ENCODE measurements around the gene PPP6R1.

The PPP6R1 gene

DNA sequence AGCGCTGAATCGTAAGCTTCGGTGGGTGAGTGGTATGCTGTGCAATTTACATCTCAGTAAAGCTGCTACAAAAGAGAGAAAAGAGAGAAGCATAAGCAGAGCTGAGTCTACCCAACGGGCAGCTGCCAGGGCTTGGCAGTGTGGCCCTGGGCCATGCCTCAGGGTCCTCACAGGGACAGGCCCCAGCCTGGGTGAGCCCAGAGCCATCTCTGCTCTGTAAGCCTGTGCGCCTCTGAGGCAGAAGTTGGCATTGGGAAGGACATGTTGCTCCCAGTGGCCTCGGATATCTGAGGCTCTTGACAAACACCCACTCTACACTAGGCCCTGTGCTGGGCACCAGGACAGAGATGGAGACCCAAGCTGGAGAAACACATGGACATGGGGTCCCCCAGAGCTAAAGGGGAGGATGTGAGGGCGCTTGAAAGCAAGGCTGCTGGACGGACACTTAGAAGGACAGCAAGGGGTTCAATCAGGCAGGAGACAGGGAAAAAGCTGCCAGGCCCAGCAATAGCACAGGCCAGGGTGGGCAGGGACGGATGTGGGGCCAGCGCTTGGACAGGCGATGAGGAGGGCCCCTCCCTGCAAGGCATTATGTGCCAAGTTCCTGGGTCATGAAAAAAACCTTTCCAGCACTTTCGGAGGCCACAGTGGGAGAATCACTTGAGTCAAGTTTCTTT is 14.7 kb downstream of the PPP6R1 start:
- no peak for DNase-seq (ENCODE audit: low read depth in 2 of 2)

DNA sequence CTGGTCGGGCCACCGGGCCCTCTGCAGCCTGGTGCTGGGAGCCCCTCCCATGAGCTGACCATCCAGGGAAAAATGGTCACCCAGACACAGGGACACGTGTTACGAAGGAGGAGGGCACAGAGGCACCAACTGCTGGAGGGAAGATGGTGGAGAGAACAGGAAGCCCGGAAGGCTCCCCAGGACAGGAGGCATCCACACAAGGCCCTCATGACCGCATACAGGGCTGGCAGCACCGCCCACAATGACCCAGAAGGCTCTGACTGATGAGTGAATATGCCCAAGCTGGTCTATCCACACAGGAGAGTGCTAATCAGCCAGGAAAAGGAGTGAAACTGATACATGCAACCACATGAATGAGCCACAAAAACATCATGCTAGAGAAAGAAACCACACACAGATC is 16.3 kb downstream of the PPP6R1 start:
- no peak for DNase-seq (ENCODE audit: low read depth in 2 of 2)

DNA sequence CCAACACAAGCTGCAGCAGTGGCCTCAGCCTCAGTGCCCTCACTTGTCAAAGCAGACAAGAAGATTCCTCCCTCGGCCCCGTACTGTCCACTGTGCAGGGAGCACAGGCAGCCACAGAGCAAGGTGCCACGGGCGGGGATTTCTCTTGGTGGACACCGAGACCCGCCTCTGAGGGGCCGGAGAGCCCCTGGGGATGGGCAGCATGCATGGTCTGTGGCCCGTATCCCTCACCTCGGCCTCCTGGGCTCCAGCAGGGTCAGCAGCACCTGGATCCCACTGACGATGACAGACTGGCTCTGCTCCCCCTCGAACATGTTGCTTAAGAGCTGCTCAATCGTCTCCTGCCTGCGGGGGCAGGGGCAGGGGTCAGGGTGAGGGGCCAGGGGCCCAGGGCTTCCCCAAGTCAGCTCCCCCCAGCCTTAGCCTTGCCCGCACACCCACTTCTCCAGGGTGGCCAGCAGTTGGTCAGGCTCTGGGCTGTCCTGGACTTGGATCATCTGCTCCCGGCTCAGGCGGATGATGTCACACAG is 16.8 kb downstream of the PPP6R1 start:
- DNase-seq (ENCODE audit: low read depth in 2 of 2) = no peak

DNA sequence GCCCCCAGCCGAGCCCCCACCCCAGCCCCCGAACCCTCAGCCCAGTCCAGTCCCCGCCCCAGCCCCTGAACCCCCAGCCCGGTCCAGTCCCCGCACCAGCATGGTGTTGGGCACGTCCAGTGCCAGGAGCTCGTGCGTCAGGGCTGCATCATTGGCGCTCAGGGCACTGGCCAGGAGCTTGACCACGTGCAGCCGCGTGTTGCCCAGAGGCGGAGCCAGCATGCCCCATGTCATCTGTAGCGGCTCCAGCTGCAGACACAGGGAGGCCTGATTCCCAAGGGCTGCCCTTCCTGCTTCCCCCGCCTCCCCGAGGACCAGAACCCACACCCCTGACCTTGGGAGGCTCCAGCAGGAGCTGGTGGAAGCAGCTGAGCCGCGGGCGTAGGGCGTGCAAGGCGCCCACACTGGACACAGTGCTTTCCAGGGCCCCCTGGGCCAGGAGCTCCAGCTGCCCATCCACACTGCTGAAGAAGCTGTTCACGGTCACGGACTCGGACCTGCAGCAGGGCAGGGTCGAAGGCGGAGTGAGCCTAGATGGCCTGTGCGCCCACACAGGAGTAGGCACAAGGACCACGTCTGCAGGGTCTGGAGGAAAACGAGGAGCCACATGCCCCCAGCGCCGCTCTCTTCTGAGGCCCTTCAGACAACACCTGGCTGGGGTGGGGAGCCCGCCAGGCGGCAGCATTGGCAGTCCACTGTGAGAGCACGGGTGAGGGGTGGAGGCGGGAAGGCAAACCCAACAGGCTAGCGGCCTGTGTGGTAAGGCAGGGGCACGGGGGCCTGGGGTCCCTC is 17.5 kb downstream of the PPP6R1 start:
- no peak for DNase-seq (ENCODE audit: low read depth in 2 of 2)

DNA sequence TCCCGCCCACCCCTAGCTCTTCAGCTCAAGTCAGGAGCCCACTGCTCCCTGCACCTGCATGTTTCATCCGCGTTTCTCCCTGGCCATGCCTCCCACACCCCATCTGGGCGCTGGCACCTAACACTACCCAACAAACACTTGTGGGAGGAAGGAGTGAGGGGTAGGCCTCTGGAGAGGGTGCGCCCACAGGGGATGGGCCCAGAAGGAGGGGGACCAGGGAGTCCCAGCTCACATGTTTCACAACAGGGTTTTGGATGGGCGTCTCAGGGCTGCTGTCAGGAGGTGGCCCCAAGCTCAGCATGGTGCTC is 18.1 kb downstream of the PPP6R1 start:
- DNase-seq (ENCODE audit: low read depth in 2 of 2) = no peak

DNA sequence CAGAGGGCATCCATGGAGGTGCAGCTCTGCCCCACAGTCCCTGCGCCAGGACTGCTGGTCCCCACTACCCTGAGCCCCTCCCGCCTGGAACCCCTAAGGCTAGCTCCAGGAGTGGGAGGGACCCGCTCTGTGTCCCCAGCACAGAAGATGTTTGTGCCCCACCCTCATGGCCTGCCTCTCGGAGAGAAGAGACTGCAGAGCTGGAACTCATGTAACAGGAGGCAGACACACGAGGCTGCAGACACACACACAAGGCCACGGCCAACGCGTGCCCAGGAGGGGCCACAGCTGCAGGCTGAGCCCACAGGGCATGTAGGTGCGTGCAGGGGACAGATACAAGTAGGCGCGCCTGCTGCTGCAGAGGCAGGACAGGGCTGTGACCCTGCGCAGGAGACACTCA is 19.8 kb downstream of the PPP6R1 start:
- DNase-seq (ENCODE audit: low read depth in 2 of 2) = no peak

DNA sequence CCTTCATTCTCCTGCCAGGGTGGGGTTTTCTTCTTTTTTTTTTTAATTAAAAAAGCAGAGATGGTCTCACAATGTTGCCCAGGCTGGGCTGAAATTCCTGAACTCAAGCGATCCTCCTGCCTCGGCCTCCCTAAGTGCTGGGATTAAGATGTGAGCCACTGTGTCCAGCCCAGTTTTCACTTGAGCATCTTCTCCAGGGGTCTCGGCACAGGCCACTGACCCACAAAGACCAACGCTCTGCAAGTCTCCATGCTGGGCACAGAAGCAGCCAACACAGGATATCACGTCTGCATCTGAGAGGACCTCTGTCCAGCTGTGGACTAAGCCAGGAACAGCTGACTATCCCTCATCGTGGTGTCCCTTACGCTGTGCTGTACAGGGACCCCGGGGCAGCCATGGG is 20.8 kb downstream of the PPP6R1 start:
- DNase-seq (ENCODE audit: low read depth in 2 of 2) = no peak

DNA sequence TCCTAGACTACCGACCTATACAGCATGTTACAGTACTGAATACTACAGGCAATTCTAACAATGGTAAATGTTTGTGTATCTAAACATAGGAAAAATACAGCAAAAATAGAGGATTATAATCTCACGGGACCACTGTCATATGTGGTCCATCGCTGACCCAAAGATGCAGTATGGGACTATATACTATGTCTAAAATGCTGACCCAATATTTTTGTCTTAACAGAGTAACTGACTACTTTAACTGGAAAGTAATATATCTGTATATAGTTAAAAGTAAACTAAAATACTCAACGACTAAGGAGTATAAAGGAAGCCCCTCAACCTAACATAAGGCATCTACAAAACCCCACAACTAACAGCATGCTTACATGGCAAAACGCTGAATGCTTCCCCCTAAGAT is 25.8 kb downstream of the PPP6R1 start:
- DNase-seq (ENCODE audit: low read depth in 2 of 2) = no peak

DNA sequence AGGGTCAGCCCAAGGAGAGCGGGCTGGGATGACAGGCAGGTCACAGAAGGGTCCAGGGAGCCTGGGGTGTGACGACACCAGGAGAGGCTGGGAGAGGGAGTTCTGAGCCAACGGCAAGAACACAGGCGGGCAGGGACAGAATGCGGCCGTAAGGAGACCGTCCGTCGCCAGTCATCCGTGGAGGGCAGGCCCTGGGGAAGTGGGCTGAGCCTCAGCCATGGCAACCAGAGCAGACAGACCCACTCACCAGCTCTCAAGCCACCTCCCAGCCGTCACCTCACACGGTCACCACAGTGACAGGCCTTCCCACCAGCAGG is 26.6 kb downstream of the PPP6R1 start:
- no peak for DNase-seq (ENCODE audit: low read depth in 2 of 2)

DNA sequence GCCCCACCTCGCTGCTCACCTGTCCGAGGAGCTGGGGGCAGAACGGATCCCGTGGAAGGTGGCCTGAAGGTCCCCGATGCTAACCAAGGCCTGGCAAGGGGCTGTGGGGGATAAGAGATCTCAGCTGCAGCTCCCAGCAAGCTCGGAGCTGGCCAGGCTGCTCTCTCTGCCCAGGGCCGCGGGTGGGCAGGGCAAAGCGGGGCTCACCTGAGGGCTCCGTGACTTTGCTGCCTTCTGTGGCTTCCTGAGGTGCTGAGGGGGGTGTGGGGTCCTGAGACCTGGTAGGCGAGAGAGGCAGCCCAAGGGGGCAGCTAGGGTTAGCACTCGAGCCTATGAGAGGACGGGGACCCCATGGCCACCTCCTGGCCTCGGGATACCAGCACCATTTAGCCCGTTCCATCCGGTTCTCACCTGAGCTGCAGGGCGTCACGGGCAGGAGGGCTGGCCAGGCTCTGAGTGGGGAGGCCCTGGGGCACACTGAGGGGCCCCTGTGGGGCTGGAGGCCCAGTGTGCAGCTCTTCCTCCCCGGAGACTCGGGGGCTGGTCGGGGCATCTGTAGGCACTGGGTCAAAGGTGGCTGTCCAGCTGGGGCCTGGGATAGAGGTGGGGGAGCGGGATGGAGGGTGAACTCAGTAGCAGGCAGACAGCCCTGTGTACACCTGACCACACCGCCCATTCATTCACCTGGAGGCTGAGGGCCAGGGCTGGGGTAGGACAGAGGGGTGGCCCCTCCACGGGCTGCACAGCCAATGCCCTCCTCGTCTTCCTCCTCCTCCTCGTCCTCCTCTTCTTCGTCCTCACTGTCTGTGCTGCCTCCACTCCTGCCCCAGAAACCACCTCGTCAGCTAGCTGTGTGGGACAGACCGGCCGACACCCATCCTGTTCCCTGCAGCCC is 27.2 kb downstream of the PPP6R1 start:
- no peak for DNase-seq (ENCODE audit: low read depth in 2 of 2)

DNA sequence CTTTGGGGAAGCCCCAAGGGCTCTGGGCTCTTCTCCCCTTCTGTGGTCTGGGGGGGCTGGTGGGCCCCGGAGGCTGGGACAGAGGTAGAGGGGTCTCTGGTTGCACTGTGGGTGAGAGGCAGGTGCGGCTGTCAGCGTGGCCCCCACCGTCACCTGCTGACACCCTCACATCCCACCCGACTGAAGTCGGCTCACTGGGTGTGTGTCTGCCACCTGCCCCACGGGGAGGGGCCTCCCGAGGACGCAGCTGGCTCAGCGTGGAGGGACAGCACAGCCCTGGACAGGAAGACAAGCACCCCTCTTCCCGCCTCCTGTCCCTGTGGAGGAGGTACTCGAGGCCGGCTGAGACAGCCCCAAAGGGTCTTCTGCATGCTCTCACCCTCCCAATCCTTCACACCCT is 28.0 kb downstream of the PPP6R1 start:
- no peak for DNase-seq (ENCODE audit: low read depth in 2 of 2)

DNA sequence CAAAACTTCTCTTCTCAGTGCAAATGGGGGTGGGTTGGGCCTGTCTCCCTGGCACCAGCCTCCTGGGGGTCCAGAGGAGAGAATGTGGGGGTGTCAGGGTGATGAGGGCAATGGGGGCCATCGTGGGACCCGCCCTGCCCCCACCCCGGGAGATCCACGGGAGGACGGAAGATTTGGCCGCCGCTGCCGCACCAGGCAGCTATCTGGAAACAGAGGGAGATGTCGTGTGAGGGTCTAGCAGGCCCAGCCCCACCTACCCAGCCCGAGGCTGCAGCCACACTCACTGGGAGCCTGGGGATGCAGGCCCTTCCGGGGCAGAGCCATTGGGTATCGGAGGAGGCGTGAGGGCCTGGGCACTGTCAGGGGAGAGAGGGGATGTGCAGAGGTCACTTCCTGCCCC is 28.5 kb downstream of the PPP6R1 start:
- DNase-seq (ENCODE audit: low read depth in 2 of 2) = no peak

DNA sequence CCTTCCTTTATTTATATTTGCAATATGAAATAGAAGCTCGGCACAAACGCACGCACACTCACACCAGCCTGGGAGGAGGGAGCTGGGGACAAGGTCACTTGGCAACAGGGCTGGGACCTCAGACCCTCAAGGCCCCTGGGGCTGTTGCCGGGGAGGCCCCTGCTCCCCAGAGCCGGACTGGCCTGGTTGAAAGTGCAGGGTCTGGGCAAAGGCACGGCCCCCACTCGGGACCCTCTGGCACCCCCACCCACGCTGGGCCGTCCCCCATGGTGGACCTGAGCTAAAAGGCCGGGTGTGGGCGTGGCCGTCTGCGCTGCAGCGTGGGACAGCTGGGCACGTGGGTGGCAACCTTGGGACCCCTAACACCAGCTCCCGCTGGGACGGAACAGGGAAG is 29.0 kb downstream of the PPP6R1 start:
- DNase-seq (ENCODE audit: low read depth in 2 of 2) = no peak

DNA sequence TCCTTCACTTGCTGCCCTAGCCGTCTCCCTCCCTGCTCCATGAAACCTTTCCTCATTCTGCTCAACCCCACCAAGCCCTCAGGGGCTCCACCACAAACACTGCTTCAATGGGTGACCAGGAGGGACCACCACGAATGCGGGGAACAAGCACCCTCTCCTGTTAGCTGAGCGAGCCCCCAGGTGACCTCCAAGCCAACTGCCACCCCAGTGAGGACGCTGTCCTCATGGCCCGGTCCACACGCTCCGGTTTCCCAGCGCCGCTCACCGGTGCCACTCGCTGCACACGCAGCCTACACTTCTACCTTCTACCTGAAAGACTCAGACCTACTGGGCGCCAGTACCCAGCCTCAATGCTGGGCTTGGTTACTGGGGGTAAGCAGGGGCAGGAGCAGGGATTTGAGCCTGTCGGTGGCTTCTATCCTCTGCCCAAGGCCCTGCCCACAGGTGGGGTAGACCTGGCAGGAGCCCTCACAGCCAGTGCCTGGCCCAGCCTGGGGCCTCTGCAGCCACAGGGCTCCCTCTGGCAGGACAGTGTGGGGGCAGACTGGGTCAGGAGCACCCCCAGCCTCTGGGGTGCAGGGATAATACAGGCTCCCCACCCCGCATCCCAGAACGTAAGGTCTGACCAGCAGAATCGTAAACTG is 29.6 kb downstream of the PPP6R1 start:
- DNase-seq (ENCODE audit: low read depth in 2 of 2) = no peak

DNA sequence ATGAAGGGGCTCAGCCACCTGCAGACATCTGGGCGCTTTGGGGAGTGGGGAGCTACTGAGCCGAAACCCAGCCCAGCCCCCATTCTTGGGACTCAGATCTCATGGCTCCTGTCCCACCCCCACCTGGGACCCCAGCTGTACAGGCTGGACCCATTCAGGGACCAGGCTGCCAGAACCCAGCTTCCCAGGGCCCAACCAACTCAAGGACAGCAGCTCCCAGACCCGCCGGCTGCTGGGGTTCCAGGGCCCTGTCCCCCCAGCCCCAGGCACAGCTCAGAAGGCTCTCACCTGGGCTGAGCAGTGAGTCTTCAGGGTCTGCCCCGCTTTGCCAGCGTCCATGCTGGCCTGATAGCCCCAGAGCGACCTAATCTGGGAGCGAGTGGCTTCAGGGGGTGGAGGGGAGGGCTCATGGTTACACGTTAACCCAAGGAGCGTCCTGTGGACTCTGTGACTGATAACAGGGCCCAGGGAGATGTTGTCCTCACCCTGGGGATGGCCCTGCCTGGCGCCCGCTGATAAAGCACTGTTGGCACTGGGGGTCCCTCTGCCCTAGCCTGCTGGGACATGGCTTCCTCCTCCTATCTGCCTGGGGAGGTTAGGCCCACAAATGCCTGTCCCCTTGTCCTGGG is 30.3 kb downstream of the PPP6R1 start, which contains the start of gene TMEM86B:
TSS of gene TMEM86B (minus strand) at position 361 of the 629 bp plus-strand sequence. CDS start at position 339, 22 bp downstream.
- DNase-seq (ENCODE audit: low read depth in 2 of 2) = no peak

DNA sequence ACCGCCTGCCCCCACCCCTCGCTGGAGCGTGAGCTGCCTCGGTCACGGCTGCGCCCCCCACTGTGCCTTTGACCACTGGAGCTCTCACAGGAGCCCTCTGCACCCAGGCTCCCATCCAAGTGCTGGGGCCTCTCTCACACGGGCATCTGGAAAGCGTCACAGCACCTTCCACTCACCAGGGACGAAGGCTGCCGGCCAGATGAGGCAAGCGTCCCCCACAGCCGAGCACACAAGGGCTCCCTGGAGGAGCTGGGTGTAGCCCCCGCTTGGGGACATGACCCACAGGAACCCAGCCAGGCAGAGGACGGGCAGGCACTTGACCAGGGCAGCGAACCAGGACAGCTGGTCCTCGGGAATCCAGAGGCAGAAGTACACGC is 30.8 kb downstream of the PPP6R1 start:
- DNase-seq (ENCODE audit: low read depth in 2 of 2) = no peak

DNA sequence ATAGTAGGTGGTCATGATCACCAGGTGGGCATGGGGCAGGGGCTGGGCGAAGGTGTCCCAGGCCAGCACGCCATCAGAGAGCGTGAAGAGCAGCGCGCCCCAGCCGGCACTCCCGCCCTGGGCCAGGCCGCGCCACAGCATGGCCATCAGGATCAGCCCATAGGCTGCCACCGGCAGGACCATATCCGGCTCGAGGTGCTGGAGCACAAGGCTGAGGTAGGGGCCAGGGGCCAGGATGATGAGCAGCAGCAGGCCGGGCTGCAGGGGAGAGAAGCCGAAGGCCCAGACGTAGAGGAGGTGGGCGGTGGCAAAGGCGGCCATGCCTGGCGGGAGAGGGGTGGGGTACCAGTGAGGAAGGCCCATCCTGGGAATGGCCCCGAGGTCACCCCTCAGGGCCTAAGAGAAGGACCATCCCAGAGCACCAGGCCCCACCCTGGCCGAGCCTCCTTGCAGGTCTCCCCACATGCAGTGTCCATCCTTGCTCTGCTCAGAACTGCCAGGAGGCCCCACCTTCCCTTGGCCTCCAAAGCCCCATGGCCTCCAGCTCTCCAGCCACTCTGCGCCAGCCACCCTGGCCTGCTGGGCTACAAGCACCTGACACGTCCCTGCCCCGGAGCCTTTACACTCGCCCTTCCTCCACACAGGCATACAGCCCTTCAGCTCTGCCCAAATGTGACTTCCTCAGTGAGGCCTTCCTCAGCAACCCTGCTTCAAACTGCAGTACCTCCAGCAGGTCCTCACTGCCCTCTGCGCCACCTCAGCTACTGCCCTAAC is 31.4 kb downstream of the PPP6R1 start:
- no peak for DNase-seq (ENCODE audit: low read depth in 2 of 2)

DNA sequence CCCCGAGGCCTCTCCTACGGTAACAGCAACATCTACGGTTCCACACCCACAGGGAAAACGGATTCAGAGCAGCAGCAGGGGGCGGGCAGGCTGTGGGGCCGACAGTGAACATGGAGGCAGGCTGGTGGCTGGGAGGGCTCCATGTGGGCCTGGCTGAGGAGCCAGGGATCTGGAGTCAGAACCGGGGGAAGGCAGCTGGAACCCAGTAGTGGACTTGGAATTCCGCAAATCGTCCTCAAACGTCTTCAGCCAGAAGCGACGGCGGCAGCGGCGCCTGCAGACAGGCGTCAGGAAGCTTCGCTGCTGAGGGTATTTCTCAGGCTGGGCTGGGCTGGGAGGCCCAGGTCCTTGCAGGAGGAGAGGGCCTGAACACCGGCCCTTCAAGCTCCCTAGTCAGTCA is 32.0 kb downstream of the PPP6R1 start:
- DNase-seq (ENCODE audit: low read depth in 2 of 2) = no peak

DNA sequence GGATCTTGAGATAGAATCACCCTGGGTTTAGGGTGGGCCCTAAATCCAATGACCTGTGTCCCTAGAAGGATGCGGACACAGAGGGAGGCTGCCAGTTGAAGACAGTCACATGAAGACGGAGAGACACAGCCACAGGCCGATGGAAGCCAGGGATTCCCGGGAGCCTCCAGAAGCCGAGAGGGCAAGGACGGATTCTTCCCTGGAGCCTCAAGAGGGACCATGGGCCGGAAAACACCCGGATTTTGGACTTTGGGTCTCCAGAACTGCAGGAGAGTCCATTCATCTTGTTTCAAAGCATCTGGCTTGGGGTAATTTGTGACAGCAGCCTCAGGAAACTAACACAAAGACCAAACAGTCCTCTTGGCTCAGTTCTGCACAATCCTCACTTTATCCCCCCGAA is 32.5 kb downstream of the PPP6R1 start:
- no peak for DNase-seq (ENCODE audit: low read depth in 2 of 2)

DNA sequence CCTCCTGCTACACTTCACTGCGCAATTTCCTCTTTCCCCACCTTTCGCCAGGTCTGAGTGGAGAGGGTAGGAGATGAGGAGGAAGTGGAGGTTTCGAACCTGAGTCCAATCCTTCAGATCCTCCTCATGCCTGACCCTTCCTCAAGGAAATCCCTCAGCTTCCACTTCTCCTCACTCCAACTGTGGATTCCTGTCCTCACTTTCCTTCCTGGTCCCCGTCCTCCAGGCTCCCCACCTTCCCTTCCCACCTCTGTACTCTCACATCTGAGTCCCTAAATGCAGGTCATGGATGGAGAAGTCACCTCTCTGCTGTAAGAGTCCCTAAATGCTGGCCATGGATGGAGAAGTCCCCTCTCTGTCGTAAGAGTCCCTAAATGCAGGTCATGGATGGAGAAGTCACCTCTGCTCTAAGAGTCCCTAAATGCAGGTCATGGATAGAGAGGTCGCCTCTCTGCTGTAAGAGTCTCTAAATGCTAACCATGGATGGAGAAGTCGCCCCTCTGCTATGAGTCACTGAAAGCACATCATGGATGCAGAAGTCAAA is 33.3 kb downstream of the PPP6R1 start:
- no peak for DNase-seq (ENCODE audit: low read depth in 2 of 2)

All from activated CD8-positive, alpha-beta memory T cell treated with anti-CD3 and anti-CD28 coated beads for 4 hours (primary cell).